Activated CD8-positive, alpha-beta T cell treated with anti-CD3 and anti-CD28 coated beads for 36 hours (primary cell): Measurements from ENCODE around the gene TCOF1. TPM values are rescaled to one million over a fixed set of nuclear protein-coding genes. Genes with fewer than 3 reads are reported as not detected.
"Not testable (repeated sequence)": the region's sequence is repeated elsewhere in the genome, so short reads cannot be mapped to it uniquely, and the experiment has no call there.

Experiments used
- ATAC-seq: fragments of 200-7000 bp; cut with Tn5 transposase; one replicate; pipeline ENCODE4 v1.10.0; 2021; ENCODE audit warnings: mild to moderate bottlenecking, moderate library complexity
- CTCF ChIA-PET: fragments of 350-600 bp; sonication (Branson Sonifier 250); formaldehyde crosslinking; loops from one replicate; lab custom pipeline; 2021; ENCODE audit warnings: antibody characterized with exemption; lab: Charles Lee
- POLR2A ChIA-PET: fragments of 350-600 bp; sonication (Branson Sonifier 250); formaldehyde crosslinking; loops from one replicate; lab custom pipeline; 2021; ENCODE audit warnings: antibody characterized with exemption; lab: Charles Lee
- DNase-seq: peaks from one replicate; pipeline ENCODE4 v3.0.0-alpha.2; 2020
- H3K27ac Mint-ChIP-seq: one replicate; pipeline ENCODE4 v1.8.0; 2021; ENCODE audit warnings: mild to moderate bottlenecking, mixed read lengths
- H3K27me3 Mint-ChIP-seq: one replicate; pipeline ENCODE4 v1.8.0; 2021; ENCODE audit warnings: mixed read lengths
- H3K36me3 Mint-ChIP-seq: one replicate; pipeline ENCODE4 v1.8.0; 2021; ENCODE audit warnings: low read depth, mixed read lengths
- H3K4me1 Mint-ChIP-seq: one replicate; pipeline ENCODE4 v1.8.0; 2021; ENCODE audit warnings: low read depth, mixed read lengths
- H3K4me3 Mint-ChIP-seq: one replicate; pipeline ENCODE4 v1.8.0; 2021; ENCODE audit warnings: mild to moderate bottlenecking, moderate library complexity, mixed read lengths
- H3K9me3 Mint-ChIP-seq: one replicate; pipeline ENCODE4 v1.8.0; 2021; ENCODE audit warnings: mixed read lengths
- intact Hi-C: fragments of 100-400 bp; cut with micrococcal nuclease; formaldehyde crosslinking; loops from one replicate; pipeline ENCODE4 v1.10.0; 2022
- total RNA-seq, 2 experiments: library from RNA; stranded (reverse); gene quantifications; one replicate each; pipeline ENCODE4 v1.2.3, GENCODE V29; 2021
- TF ChIP-seq, protein P1 (sequence below): fragments of 200-600 bp; IDR thresholded peaks from one replicate; pipeline ENCODE4 v1.8.0; 2022; ENCODE audit warnings: antibody characterized with exemption, mild to moderate bottlenecking

The TCOF1 gene
- total RNA-seq, 2 experiments from 2014 or later, result 114 to 117 TPM

- Mint-ChIP-seq H3K36me3 (no peaks in the 10 kb centered on the region), H3K4me1 (peaks cover 6% of the 10 kb centered on the region), H3K27me3 (no peaks in the 10 kb centered on the region), H3K27ac (no peak overlapping the region), H3K9me3 (no peaks in the 10 kb centered on the region), H3K4me3 (no peak overlapping the region)
- no peak for ATAC-seq
- no peak for DNase-seq
- ChIA-PET POLR2A (interaction anchor here (1.7 to 2.9 kb wide), 2 partner anchors 9 to 11 kb away, joined by 6 to 7 read pairs; partner anchors contain the start of gene CD74), CTCF (interaction anchor here (1.0 kb wide), 1 partner anchor 10 kb away, joined by 3 read pairs; the partner anchor contains the start of gene CD74)
- TF ChIP-seq, protein P1, sequence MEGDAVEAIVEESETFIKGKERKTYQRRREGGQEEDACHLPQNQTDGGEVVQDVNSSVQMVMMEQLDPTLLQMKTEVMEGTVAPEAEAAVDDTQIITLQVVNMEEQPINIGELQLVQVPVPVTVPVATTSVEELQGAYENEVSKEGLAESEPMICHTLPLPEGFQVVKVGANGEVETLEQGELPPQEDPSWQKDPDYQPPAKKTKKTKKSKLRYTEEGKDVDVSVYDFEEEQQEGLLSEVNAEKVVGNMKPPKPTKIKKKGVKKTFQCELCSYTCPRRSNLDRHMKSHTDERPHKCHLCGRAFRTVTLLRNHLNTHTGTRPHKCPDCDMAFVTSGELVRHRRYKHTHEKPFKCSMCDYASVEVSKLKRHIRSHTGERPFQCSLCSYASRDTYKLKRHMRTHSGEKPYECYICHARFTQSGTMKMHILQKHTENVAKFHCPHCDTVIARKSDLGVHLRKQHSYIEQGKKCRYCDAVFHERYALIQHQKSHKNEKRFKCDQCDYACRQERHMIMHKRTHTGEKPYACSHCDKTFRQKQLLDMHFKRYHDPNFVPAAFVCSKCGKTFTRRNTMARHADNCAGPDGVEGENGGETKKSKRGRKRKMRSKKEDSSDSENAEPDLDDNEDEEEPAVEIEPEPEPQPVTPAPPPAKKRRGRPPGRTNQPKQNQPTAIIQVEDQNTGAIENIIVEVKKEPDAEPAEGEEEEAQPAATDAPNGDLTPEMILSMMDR, result no peak
- intact Hi-C loops, result no loop called here
Observed at GRCh38 chr5:150422075-150422474, 64.6 kb downstream of the TCOF1 start.

- Mint-ChIP-seq H3K4me3 (no peak overlapping the region), H3K9me3 (no peaks in the 10 kb centered on the region), H3K36me3 (no peaks in the 10 kb centered on the region), H3K27ac (no peak overlapping the region), H3K27me3 (no peaks in the 10 kb centered on the region), H3K4me1 (peaks cover 6% of the 10 kb centered on the region)
- ATAC-seq, result no peak
- ChIA-PET POLR2A (interaction anchor here (1.1 to 2.9 kb wide), 3 partner anchors 10 to 24 kb away, joined by 4 to 7 read pairs (median 6); partner anchors contain the start of gene CD74), CTCF (interaction anchor here (1.0 kb wide), 1 partner anchor 10 kb away, joined by 3 read pairs; the partner anchor contains the start of gene CD74)
- no peak for DNase-seq
- intact Hi-C loops, result no loop called here
- TF ChIP-seq, protein P1, result no peak
Observed at GRCh38 chr5:150422758-150423157, 65.3 kb downstream of the TCOF1 start.

GRCh38 chr5:150426165-150426564 is 68.7 kb downstream of the TCOF1 start:
- H3K36me3 Mint-ChIP-seq, H3K4me1 Mint-ChIP-seq, ATAC-seq, H3K27me3 Mint-ChIP-seq, DNase-seq, H3K9me3 Mint-ChIP-seq, H3K27ac Mint-ChIP-seq, intact Hi-C loops, H3K4me3 Mint-ChIP-seq: not testable (repeated sequence)
- CTCF ChIA-PET, result interaction anchor here (1.8 kb wide), 1 partner anchor 10 kb away, joined by 6 read pairs; no protein-coding TSS in a partner anchor
- POLR2A ChIA-PET, result interaction anchor here (0.6 kb wide), 1 partner anchor 62 kb away, joined by 3 read pairs; no protein-coding TSS in a partner anchor

- Mint-ChIP-seq H3K27me3 (no peaks in the 10 kb centered on the region), H3K27ac (no peak overlapping the region), H3K9me3 (no peaks in the 10 kb centered on the region), H3K4me3 (no peak overlapping the region), H3K4me1 (no peaks in the 10 kb centered on the region), H3K36me3 (no peaks in the 10 kb centered on the region)
- TF ChIP-seq, protein P1, result no peak
- CTCF ChIA-PET, result no interaction called here
- DNase-seq (no peak), ATAC-seq (no peak)
- intact Hi-C loops, result no loop called here
- POLR2A ChIA-PET, result interaction anchor here (1.7 to 6.1 kb wide), 2 partner anchors 14 to 18 kb away, joined by 4 to 23 read pairs; no protein-coding TSS in a partner anchor
Observed at GRCh38 chr5:150428106-150428876, 70.8 kb downstream of the TCOF1 start.

- POLR2A ChIA-PET, result interaction anchor here (1.7 to 6.1 kb wide), 2 partner anchors 13 to 18 kb away, joined by 4 to 23 read pairs; no protein-coding TSS in a partner anchor
- ATAC-seq, result no peak
- no peak for DNase-seq
- no peaks in the 10 kb centered on the region for H3K9me3 Mint-ChIP-seq
- H3K27ac Mint-ChIP-seq, result no peak overlapping the region
- CTCF ChIA-PET, result no interaction called here
- H3K36me3 Mint-ChIP-seq, result no peaks in the 10 kb centered on the region
- TF ChIP-seq, protein P1, result no peak
- no peaks in the 10 kb centered on the region for H3K4me1 Mint-ChIP-seq
- intact Hi-C loops, result no loop called here
- no peak overlapping the region for H3K4me3 Mint-ChIP-seq
- H3K27me3 Mint-ChIP-seq, result no peaks in the 10 kb centered on the region
Observed at GRCh38 chr5:150428978-150429377, 71.5 kb downstream of the TCOF1 start.
